GM21723 (cell line): ENCODE measurements around the gene SMCO1.
"Not testable (repeated sequence)": the region's sequence is repeated elsewhere in the genome, so short reads cannot be mapped to it uniquely, and the experiment has no call there.

Experiments used
- ATAC-seq: cut with Tn5 transposase; IDR thresholded peaks from one replicate; pipeline ENCODE4 v1.9.1; 2021; ENCODE audit warnings: mild to moderate bottlenecking, moderate library complexity; ENCODE audit not compliant: unreplicated experiment

SMCO1 gene

DNA sequence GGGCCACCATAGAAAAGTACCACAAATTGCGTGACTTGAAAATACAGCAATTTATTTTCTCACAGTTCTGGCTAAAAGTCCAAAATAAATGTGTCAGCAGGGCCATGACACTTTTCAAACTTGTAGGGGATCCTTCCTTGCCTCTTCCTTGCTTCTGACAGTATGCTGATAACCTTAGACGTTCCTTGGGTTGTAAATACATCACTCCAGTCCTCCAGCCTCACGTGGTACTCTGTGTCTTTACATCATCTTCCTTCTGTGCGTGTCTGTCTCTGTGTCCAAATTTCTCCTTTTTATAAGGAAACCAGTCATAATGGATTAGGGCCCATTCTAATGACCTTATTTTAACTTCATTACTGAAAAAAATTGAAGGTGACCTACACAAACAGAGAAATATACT is 19.0 kb downstream of the SMCO1 start:
- ATAC-seq, result no peak

DNA sequence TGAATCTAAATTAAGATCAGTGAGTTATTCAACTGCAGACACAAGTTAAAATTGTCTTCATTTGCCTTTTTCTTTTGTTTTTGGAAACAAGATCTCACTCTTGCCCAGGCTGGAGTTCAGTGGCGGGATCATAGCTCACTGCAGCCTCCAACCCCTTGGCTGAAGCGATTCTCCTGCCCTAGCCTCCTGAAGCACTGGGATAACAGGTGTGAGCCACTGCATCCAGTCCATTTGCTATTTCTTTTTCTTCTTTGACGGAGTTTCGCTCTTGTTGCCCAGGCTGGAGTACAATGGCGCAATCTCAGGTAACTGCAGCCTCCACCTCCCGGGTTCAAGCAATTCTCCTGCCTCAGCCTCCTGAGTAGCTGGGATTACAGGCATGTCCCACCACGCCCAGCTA is 21.9 kb downstream of the SMCO1 start:
- ATAC-seq, result no peak

DNA sequence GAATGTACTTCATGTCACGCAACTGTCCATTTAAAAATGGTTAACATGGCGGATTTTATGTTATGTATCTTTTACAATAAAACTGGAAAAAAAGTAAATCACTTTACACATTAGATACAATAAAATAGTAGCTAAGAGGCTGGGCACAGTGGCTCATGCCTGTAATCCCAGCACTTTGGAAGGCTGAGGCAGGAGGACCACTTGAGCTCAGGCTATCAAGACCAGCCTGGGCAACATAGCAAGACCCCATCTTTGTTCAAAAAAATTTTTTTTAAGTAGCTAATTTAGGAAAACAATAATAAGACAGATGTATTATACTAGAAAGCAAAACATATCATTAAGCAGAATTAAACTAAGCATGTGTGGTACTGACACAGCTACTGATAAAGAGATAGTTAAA is 23.1 kb downstream of the SMCO1 start:
- ATAC-seq, result no peak

DNA sequence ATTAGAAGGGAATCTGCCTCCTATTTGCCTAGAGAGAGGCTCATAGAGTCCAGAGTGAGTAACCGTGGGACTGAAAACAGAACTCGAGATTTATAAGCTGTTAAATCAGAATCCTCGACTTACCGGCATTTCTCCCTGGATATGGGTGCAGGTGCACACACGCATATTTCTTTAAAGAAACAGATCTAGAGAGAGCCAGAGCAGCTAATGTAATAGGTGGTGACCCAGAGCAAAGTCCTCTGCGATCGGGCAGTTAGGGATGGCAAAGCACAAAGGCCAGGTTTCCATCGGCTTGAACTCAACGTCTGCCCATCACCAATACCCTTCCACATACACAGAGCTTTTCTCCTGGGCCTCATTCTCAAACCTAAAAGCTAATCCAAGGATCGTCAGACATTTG is 25.4 kb downstream of the SMCO1 start:
- no peak for ATAC-seq

DNA sequence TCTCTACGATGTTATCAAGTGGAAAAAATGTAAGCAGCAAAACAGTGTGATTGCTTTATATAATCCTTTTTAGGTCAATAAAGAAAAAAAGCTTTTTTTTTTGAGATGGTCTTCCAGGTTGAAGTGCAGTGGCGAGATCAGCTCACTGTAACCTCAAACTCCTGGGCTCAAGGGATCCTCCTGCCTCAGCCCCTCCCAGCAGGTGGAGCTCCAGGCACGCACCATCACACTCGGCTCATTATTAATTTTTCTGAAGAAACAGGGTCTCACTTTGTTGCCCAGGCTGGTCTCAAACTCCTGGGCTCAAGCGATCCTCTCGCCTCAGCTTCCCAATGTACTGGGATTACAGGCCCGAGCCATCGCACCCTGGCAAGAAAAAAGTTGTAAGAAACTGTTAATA is 28.9 kb downstream of the SMCO1 start:
- ATAC-seq, result no peak

DNA sequence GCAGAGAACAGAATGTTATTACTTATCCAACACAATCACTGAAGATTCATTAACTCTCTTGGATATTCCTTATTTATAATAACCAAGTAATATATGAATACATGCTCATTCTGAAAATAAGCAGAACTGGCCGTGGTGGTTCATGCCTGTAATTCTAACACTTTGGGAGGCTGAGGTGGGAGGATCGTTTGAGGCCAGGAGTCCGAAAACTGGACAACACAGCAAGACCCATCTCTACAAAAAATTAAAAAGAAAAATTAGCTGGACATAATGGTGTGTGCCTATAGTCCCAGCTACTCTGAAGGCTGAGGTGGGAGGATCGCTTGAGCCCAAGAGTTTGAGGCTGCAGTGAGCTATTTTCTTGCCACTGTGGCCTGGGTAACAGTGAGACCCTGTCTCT is 37.5 kb downstream of the SMCO1 start:
- ATAC-seq, result no peak

DNA sequence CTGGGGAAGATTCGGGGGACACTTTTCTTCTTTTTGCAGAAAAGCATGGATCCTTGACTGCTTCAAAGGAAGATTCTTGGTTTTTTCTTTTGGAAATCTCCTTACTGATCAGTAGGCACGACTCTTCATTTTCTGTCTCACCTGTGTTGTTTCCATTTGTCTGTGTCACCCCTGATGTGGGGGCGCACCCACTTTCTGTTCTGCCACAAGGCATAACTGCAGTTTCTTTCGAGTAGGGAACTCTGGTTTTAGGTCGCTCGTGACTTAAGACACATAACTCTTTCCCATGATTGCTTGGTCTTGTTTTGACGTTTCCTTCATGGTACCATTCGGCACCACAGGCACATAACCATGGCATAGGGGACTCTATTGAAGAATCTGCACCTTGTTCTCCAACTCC is 42.9 kb downstream of the SMCO1 start:
- ATAC-seq, result no peak

DNA sequence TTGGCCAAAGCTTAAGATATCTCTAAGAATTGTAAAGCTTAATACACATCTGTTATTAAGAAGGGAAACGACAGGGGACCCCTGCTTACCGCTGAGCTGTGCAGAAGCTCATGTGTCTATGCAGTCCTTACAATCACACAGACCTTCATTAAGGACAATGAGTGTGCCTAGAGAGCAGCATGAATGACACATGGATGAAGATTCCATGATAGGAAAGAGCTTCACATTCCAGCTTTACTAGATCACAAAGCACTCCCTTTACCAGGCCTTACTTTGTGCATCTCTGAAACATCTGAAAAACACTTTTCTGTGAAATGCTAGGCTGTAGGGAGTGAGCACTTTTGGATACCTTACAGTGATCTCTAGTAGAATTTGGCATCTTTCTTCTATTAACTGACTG is 43.6 kb downstream of the SMCO1 start:
- no peak for ATAC-seq

DNA sequence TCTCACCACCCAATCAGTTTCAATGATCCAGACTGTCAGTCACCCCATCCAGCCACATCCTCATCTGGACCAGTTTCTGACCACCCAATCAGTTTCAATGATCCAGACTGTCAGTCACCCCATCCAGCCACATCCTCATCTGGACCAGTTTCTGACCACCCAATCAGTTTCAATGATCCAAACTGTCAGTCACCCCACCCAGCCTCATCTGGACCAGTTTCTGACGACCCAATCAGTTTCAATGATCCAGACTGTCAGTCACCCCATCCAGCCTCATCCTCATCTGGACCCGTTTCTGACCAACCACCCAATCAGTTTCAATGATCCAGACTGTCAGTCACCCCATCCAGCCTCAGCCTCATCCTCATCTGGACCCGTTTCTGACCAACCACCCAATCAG is 45.0 kb downstream of the SMCO1 start:
- ATAC-seq, result not testable (repeated sequence)

DNA sequence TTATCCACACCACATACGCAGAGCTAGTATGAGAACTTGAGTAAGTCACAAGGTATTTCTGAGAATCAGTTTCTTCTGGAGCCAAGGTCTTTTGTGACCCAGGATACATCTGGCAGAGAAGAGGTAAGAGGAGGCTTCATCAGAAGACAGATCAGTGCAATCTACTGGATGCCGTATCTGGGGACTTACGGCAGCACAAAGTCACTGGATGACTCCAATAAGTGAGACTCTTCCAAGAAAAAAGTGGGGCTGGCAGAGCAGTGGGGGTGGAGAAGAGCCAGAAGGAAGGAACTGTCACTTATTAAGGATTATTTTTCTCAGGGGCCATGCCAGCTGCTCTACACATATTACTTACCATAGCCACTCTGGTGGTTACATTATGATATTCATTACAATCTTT is 51.3 kb downstream of the SMCO1 start:
- no peak for ATAC-seq

DNA sequence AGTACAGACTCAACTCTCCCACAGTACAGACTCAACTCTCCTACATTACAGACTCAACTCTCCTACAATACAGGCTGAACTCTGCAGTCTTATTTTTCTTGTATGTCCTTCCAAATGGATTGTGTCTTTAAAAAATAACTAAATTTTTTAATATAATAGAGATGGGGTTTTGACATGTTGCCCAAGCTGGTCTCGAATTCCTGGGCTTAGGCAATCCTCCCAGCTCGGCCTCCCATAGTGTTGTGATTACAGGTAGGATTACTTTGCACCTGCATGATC is 51.7 kb downstream of the SMCO1 start:
- ATAC-seq, result no peak

DNA sequence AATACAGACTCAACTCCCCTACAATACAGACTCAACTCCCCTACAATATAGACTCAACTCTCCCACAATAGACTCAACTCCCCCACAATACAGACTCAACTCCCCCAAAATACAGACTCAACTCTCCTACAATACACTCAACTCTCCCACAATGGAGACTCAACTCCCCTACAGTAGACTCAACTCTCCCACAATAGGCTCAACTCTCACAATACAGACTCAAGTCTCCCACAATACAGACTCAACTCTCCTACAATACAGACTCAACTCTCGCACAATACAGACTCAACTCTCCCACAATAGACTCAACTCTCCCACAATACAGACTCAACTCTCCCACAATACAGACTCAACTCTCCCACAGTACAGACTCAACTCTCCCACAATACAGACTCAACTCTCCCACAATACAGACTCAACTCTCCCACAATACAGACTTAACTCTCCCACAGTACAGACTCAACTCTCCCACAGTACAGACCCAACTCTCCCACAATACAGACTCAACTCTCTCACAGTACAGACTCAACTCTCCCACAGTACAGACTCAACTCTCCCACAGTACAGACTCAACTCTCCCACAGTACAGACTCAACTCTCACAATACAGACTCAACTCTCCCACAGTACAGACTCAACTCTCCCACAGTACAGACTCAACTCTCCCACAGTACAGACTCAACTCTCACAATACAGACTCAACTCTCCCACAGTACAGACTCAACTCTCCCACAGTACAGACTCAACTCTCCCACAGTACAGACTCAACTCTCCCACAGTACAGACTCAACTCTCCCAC is 52.3 kb downstream of the SMCO1 start:
- not testable (repeated sequence) for ATAC-seq

DNA sequence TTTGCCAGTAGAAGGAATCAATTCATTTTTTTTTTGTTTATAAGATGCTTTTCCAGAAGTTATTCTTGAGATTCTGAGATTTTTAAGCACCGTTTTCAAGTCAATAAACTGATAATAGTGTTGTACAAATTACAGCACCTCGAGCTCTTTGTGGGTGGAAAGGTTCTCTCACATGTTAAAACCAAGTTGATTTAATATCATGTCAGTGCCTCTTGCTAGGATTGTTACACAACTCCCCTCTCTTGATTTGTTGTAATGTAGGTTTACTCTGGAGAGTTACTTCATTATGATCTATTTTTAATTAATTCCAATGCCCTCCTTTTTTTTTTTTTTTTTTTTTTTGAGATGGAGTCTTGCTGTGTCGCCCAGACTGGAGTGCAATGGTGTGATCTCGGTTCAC is 57.1 kb downstream of the SMCO1 start:
- no peak for ATAC-seq

DNA sequence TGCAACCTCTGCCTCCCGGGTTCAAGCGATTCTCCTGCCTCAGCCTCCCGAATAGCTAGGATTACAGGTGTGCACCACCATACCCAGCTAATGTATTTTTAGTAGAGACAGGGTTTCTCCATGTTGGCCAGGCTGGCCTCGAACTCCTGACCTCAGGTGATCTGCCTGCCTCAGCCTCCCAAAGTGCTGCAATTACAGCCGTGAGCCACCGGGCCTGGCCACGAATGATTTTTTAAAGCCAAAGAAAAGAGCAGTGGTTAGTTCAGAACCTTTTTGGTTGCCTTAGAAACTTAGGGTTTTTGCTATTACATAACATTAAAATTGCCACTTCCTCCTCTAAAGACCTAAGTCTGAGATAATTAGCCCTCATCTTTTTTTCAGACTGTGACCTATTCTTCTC is 57.7 kb downstream of the SMCO1 start:
- not testable (repeated sequence) for ATAC-seq
